A549 (cell line): ENCODE measurements around the gene SHISA4. TPM values are rescaled to one million over a fixed set of nuclear protein-coding genes. Genes with fewer than 3 reads are reported as not detected.

Experiments
- ATAC-seq, 2 experiments: fragments of 200-7000 bp in 1 of 2; fragments of >200 bp in 1 of 2; cut with Nextera tagmentation in 1 of 2; cut with Tn5 transposase in 1 of 2; 3 replicates each; pipeline versions ENCODE4 v1.8.0 to v1.9.1; 2018 to 2020; ENCODE audit warnings: mild to moderate bottlenecking in 1 of 2, moderate library complexity in 1 of 2
- CTCF ChIA-PET: fragments of 300-600 bp; sonication (Branson Sonifier 250); formaldehyde crosslinking; extraction: SDS; loops from one replicate; lab custom pipeline; 2021; ENCODE audit warnings: antibody characterized with exemption, inconsistent platforms; lab: Yijun Ruan, JAX
- POLR2A ChIA-PET: fragments of 350-600 bp; formaldehyde crosslinking; extraction: SDS; loops from one replicate; lab custom pipeline; 2021; ENCODE audit warnings: antibody characterized with exemption, inconsistent platforms; lab: Yijun Ruan, JAX
- DNase-seq, 2 experiments: peaks; one replicate each; pipeline versions ENCODE4 v3.0.0 to v3.0.0-alpha.2; 2011 to 2016; ENCODE audit warnings: low read depth in 1 of 2, low spot score in 1 of 2
- FAIRE-seq: peaks from 2 replicates; lab custom pipeline; 2011; peaks lifted over from hg19 to GRCh38; lab: Jason Lieb, UNC
- H3K27ac ChIP-seq, 2 experiments: fragments of >200 bp; sonication (Bioruptor Twin); formaldehyde crosslinking; 3 replicates each; pipeline ENCODE4 v1.5.1; 2016 to 2017
- H3K4me1 ChIP-seq: fragments of >200 bp; sonication (Bioruptor Twin); formaldehyde crosslinking; 3 replicates; pipeline ENCODE4 v1.6.1; 2016
- H3K4me2 ChIP-seq: fragments of >200 bp; sonication (Bioruptor Twin); formaldehyde crosslinking; 3 replicates; pipeline ENCODE4 v1.6.1; 2016
- H3K4me3 ChIP-seq: fragments of >200 bp; sonication (Bioruptor Twin); formaldehyde crosslinking; 3 replicates; pipeline ENCODE4 v1.5.1; 2016
- H3K9me3 ChIP-seq: fragments of >200 bp; sonication (Bioruptor Twin); formaldehyde crosslinking; 3 replicates; pipeline ENCODE4 v1.6.1; 2016
- BHLHE40 ChIP-seq: IDR thresholded peaks from 2 replicates; pipeline ENCODE4 v1.6.1; 2012; ENCODE audit warnings: low read depth, low read length, inconsistent platforms
- CBX2 ChIP-seq: fragments of 200-600 bp; sonication (generic); IDR thresholded peaks from 2 replicates; pipeline ENCODE4 v1.6.1; 2016; ENCODE audit warnings: low read depth, mild to moderate bottlenecking, borderline replicate concordance
- CEBPB ChIP-seq, 2 experiments: fragments of >200 bp in 1 of 2; sonication (Bioruptor Twin) in 1 of 2; formaldehyde crosslinking in 1 of 2; IDR thresholded peaks; 2 replicates each; pipeline ENCODE4 v1.6.1; 2012 to 2016
- EHF ChIP-seq: fragments of 250-450 bp; sonication (Bioruptor Pico); IDR thresholded peaks from 2 replicates; pipeline ENCODE4 v1.5.0; 2020; ENCODE audit warnings: mild to moderate bottlenecking
- FOSB ChIP-seq: fragments of 250-450 bp; sonication (Bioruptor Pico); IDR thresholded peaks from 2 replicates; pipeline ENCODE4 v1.5.0; 2020; ENCODE audit warnings: mild to moderate bottlenecking, moderate library complexity
- NR3C1 ChIP-seq: fragments of >200 bp; sonication (Bioruptor Twin); formaldehyde crosslinking; IDR thresholded peaks from 3 replicates; pipeline ENCODE4 v1.6.1; 2017
- POLR2A ChIP-seq: IDR thresholded peaks from 2 replicates; pipeline ENCODE4 v1.6.1; 2012; ENCODE audit warnings: mild to moderate bottlenecking, low read length
- POLR2AphosphoS2 ChIP-seq: conservative IDR thresholded peaks from 2 replicates; pipeline ENCODE4 v1.6.1; 2012; ENCODE audit warnings: low read length, improper control_type of control experiment, inconsistent platforms
- RAD21 ChIP-seq, 2 experiments: fragments of >200 bp in 1 of 2; sonication (Bioruptor Twin) in 1 of 2; formaldehyde crosslinking in 1 of 2; IDR thresholded peaks in 1 of 2; conservative IDR thresholded peaks in 1 of 2; 2 replicates in 1 of 2; 3 replicates in 1 of 2; pipeline ENCODE4 v1.6.1; 2012 to 2018; ENCODE audit warnings: inconsistent platforms in 1 of 2
- RFX5 ChIP-seq: fragments of 450-650 bp; IDR thresholded peaks from 2 replicates; pipeline ENCODE4 v1.7.1; 2014; ENCODE audit warnings: antibody characterized with exemption, mild to moderate bottlenecking, moderate library complexity
- ZFP36 ChIP-seq: fragments of 450-650 bp; IDR thresholded peaks from 2 replicates; pipeline ENCODE4 v1.6.1; 2014; ENCODE audit warnings: borderline replicate concordance; ENCODE audit not compliant: partially characterized antibody
- ZNF302 ChIP-seq: fragments of 250-450 bp; sonication (Bioruptor Pico); IDR thresholded peaks from 2 replicates; pipeline ENCODE4 v1.9.0; 2021; ENCODE audit warnings: inconsistent platforms, mild to moderate bottlenecking, moderate library complexity
- WGBS: methylation state at CpG from one replicate; pipeline ENCODE4 v1.1.6; 2017; ENCODE audit errors: missing lambda C conversion rate; 5-methylcytosine and 5-hydroxymethylcytosine counted together
- polyA plus RNA-seq, 4 experiments: library from polyadenylated mRNA; depleted of rRNA in 3 of 4; stranded (reverse); fragments of >200 nt; fragmentation: RNase III in 1 of 4; extraction: RNeasy Plus Mini Kit Qiagen cat#74134 plus additional on column Dnase treatment in 1 of 4; gene quantifications; 2 replicates in 3 of 4; 3 replicates in 1 of 4; pipeline ENCODE4 v1.2.3, GENCODE V29; 2011 to 2017
- TF ChIP-seq, protein P1 (sequence below): IDR thresholded peaks from 2 replicates; pipeline ENCODE4 v1.6.1; 2012
- TF ChIP-seq, protein P2 (sequence below): fragments of 150-350 bp; IDR thresholded peaks from 2 replicates; pipeline ENCODE4 v1.6.1; 2014; ENCODE audit warnings: low read depth, mild to moderate bottlenecking, low read length
- TF ChIP-seq, protein P3 (sequence below): fragments of >200 bp; sonication (Bioruptor Twin); formaldehyde crosslinking; IDR thresholded peaks from 3 replicates; pipeline ENCODE4 v1.5.1; 2016
- TF ChIP-seq, protein P4 (sequence below): fragments of 450-650 bp; IDR thresholded peaks from 2 replicates; pipeline ENCODE4 v1.6.1; 2014; ENCODE audit warnings: antibody characterized with exemption
- TF ChIP-seq, protein P5 (sequence below): fragments of >200 bp; sonication (Bioruptor Twin); formaldehyde crosslinking; IDR thresholded peaks from 3 replicates; pipeline ENCODE4 v1.6.1; 2016
- TF ChIP-seq, protein P6 (sequence below): fragments of 250-450 bp; sonication (Bioruptor Pico); IDR thresholded peaks from 2 replicates; pipeline ENCODE4 v1.5.0; 2021; ENCODE audit warnings: mild to moderate bottlenecking, moderate library complexity, borderline replicate concordance
- TF ChIP-seq, protein P7 (sequence below): IDR thresholded peaks from 2 replicates; pipeline ENCODE4 v1.6.1; 2012

SHISA4 gene
- polyA plus RNA-seq, 2 of the 4 experiments (the other 2 are of a cell fraction) = 10.0 to 15.0 TPM

DNA sequence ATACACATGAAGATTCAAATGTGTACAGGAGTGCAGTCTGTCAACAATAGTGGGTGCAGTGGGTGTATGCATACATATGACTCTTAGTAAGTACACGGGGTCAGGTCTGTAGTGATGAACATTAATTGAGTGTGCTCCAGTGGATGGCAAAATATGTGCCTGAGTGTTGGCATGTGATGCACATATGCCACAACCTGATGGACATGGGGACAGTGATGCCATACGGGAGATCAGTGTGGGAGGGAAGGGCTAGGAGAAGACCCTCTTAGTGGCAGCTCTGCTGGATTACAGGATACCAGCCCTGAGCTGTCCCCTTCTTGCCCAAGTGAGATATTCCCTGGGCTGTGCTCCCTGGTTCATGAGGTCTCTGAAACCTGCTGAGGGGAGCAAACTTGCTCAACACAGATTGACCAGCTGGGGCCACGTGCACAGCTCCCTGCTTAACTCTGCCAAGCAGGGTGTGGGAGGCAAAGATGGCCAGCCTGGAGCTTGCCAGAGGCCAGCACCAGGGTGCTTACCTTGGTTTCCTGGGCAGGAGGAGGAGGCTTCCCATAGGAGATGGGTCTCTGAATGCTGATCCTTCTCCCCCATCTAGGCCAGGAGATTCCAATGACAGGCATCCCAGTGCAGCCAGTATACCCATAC lies 2.2 kb downstream of the SHISA4 start:
- Histone ChIP-seq H3K4me2 (no peak overlapping the region), H3K4me1 (peaks cover 12% of the 10 kb centered on the region), H3K4me3 (no peak overlapping the region), H3K9me3 (no peaks in the 10 kb centered on the region), H3K27ac (no peak overlapping the region)
- 68% methylated on average over 3 of the region's 3 CpGs for WGBS
- FAIRE-seq (no peak), ATAC-seq (no peak), DNase-seq (no peak)
- CTCF ChIA-PET = interaction anchor here (0.6 to 17.1 kb wide), 8 partner anchors 11 to 313 kb away, joined by 3 to 855 read pairs (median 66); partner anchors contain the start of genes RNPEP and TIMM17A
- POLR2A ChIA-PET = no interaction called here
- no peak for TF ChIP-seq NR3C1
- TF ChIP-seq, protein P1, sequence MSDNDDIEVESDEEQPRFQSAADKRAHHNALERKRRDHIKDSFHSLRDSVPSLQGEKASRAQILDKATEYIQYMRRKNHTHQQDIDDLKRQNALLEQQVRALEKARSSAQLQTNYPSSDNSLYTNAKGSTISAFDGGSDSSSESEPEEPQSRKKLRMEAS = no peak
- TF ChIP-seq, protein P2, sequence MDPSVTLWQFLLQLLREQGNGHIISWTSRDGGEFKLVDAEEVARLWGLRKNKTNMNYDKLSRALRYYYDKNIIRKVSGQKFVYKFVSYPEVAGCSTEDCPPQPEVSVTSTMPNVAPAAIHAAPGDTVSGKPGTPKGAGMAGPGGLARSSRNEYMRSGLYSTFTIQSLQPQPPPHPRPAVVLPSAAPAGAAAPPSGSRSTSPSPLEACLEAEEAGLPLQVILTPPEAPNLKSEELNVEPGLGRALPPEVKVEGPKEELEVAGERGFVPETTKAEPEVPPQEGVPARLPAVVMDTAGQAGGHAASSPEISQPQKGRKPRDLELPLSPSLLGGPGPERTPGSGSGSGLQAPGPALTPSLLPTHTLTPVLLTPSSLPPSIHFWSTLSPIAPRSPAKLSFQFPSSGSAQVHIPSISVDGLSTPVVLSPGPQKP = no peak
- TF ChIP-seq, protein P3, sequence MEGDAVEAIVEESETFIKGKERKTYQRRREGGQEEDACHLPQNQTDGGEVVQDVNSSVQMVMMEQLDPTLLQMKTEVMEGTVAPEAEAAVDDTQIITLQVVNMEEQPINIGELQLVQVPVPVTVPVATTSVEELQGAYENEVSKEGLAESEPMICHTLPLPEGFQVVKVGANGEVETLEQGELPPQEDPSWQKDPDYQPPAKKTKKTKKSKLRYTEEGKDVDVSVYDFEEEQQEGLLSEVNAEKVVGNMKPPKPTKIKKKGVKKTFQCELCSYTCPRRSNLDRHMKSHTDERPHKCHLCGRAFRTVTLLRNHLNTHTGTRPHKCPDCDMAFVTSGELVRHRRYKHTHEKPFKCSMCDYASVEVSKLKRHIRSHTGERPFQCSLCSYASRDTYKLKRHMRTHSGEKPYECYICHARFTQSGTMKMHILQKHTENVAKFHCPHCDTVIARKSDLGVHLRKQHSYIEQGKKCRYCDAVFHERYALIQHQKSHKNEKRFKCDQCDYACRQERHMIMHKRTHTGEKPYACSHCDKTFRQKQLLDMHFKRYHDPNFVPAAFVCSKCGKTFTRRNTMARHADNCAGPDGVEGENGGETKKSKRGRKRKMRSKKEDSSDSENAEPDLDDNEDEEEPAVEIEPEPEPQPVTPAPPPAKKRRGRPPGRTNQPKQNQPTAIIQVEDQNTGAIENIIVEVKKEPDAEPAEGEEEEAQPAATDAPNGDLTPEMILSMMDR = no peak
- TF ChIP-seq POLR2A = no peak

DNA sequence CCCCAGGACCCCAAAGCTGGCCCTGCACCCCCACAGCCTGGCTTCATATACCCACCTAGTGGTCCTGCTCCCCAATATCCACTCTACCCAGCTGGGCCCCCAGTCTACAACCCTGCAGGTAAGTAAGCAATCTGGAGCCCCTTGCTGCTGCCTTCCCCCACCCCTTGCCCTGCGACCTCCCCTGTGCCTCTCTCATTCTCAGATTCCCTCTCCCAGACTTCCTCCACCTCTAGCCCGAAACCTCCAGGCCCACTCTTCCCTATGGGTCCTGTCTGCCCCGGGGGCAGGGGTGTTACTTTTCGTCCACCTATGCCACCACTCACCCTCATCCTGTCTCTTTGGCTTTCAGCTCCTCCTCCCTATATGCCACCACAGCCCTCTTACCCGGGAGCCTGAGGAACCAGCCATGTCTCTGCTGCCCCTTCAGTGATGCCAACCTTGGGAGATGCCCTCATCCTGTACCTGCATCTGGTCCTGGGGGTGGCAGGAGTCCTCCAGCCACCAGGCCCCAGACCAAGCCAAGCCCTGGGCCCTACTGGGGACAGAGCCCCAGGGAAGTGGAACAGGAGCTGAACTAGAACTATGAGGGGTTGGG lies 2.9 kb downstream of the SHISA4 start:
- no peak overlapping the region for H3K4me3 ChIP-seq
- WGBS = 62% methylated on average over 5 of the region's 5 CpGs
- no peaks in the 10 kb centered on the region for H3K9me3 ChIP-seq
- no peak overlapping the region for H3K27ac ChIP-seq
- TF ChIP-seq ZFP36 (no peak), EHF (CRISPR knock-in tag) (no peak), RFX5 (no peak)
- TF ChIP-seq, protein P4, sequence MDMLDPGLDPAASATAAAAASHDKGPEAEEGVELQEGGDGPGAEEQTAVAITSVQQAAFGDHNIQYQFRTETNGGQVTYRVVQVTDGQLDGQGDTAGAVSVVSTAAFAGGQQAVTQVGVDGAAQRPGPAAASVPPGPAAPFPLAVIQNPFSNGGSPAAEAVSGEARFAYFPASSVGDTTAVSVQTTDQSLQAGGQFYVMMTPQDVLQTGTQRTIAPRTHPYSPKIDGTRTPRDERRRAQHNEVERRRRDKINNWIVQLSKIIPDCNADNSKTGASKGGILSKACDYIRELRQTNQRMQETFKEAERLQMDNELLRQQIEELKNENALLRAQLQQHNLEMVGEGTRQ = no peak
- TF ChIP-seq, all 56 proteins: peak for 0
- H3K4me2 ChIP-seq = no peak overlapping the region
- DNase-seq = no peak
- FAIRE-seq = no peak
- H3K4me1 ChIP-seq = peaks cover 13% of the 10 kb centered on the region
- CTCF ChIA-PET = interaction anchor here (1.1 to 17.1 kb wide), 10 partner anchors 12 to 333 kb away, joined by 3 to 855 read pairs (median 8); partner anchors contain the start of genes RNPEP and TIMM17A
- POLR2A ChIA-PET = no interaction called here
- ATAC-seq = no peak

DNA sequence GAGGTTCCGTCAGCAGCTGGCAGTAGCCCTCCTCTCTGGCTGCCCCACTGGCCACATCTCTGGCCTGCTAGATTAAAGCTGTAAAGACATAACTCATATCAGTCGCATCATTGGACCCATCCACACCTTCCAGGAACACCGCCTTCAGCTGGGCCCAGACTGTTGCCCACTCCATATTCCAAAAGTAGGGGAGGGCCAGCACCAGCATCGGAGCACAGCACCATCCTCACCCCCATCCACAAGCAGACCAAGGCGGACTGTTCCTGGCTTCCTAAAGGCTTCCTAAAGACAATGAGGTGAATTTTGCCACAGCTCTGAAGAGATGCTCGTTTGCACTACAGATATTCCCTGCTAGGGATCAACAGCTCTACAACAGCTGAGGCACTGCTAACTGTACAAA lies 3.5 kb downstream of the SHISA4 start:
- TF ChIP-seq, protein P5, sequence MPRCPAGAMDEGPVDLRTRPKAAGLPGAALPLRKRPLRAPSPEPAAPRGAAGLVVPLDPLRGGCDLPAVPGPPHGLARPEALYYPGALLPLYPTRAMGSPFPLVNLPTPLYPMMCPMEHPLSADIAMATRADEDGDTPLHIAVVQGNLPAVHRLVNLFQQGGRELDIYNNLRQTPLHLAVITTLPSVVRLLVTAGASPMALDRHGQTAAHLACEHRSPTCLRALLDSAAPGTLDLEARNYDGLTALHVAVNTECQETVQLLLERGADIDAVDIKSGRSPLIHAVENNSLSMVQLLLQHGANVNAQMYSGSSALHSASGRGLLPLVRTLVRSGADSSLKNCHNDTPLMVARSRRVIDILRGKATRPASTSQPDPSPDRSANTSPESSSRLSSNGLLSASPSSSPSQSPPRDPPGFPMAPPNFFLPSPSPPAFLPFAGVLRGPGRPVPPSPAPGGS = no peak
- ATAC-seq (no peak), FAIRE-seq (no peak), DNase-seq (no peak)
- Histone ChIP-seq H3K9me3 (no peaks in the 10 kb centered on the region), H3K4me2 (no peak overlapping the region), H3K27ac (no peak overlapping the region), H3K4me3 (no peak overlapping the region), H3K4me1 (peaks cover 13% of the 10 kb centered on the region)
- ChIA-PET CTCF (interaction anchor here (1.1 to 17.1 kb wide), 11 partner anchors 12 to 333 kb away, joined by 3 to 855 read pairs (median 7); partner anchors contain the start of genes RNPEP and TIMM17A), POLR2A (no interaction called here)
- WGBS = 81% methylated on average over 6 of the region's 6 CpGs

DNA sequence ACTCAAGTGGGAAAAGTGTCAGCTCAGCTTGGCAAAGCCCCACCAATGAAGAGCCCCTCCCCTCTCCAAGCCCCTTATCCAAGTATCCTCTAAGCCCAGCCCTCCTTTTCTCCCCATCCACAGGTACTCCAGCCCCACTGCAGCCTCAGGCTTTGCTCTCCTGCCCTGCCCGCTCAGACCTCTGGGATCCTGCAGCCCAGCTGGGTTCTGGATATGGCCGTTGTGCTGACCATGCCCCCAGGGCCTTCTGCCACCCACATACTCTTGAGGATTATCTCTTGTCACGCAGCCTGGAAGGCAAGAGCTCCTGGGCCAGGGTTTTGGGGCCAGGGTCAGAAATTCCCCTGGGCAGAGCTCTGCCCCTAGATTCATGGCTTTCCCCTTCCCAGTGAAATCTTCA lies 4.7 kb downstream of the SHISA4 start:
- DNase-seq (no peak), FAIRE-seq (no peak), ATAC-seq (no peak)
- H3K4me1 ChIP-seq = peaks cover 6% of the 10 kb centered on the region; the same call in 1 of the 3 replicates
- no peak overlapping the region for H3K4me3 ChIP-seq
- WGBS = 81% methylated on average over 3 of the region's 3 CpGs
- H3K4me2 ChIP-seq = no peak overlapping the region
- no peak overlapping the region for H3K27ac ChIP-seq
- CTCF ChIA-PET = interaction anchor here (0.8 to 17.1 kb wide), 12 partner anchors 14 to 363 kb away, joined by 3 to 855 read pairs (median 17); partner anchors contain the start of genes ELF3, IPO9, RNPEP and TIMM17A
- no peaks in the 10 kb centered on the region for H3K9me3 ChIP-seq
- POLR2A ChIA-PET = no interaction called here
- TF ChIP-seq BHLHE40 (no peak), NR3C1 (no peak), CBX2 (no peak), ZNF302 (CRISPR knock-in tag) (no peak), FOSB (CRISPR knock-in tag) (no peak), CEBPB (IDR thresholded peaks at IDR 0.05) (no peak), RAD21 (conservative IDR thresholded peaks at IDR 0.05 in 1 of 2, IDR thresholded peaks at IDR 0.05 in 1 of 2) (no peak), POLR2AphosphoS2 (no peak)
- TF ChIP-seq, protein P6, sequence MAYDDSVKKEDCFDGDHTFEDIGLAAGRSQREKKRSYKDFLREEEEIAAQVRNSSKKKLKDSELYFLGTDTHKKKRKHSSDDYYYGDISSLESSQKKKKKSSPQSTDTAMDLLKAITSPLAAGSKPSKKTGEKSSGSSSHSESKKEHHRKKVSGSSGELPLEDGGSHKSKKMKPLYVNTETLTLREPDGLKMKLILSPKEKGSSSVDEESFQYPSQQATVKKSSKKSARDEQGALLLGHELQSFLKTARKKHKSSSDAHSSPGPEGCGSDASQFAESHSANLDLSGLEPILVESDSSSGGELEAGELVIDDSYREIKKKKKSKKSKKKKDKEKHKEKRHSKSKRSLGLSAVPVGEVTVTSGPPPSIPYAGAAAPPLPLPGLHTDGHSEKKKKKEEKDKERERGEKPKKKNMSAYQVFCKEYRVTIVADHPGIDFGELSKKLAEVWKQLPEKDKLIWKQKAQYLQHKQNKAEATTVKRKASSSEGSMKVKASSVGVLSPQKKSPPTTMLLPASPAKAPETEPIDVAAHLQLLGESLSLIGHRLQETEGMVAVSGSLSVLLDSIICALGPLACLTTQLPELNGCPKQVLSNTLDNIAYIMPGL (CRISPR knock-in tag) = no peak
- TF ChIP-seq, protein P7, sequence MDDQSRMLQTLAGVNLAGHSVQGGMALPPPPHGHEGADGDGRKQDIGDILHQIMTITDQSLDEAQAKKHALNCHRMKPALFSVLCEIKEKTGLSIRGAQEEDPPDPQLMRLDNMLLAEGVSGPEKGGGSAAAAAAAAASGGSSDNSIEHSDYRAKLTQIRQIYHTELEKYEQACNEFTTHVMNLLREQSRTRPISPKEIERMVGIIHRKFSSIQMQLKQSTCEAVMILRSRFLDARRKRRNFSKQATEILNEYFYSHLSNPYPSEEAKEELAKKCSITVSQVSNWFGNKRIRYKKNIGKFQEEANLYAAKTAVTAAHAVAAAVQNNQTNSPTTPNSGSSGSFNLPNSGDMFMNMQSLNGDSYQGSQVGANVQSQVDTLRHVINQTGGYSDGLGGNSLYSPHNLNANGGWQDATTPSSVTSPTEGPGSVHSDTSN = no peak
